NK-92 treated with Interleukin-12 subunit alpha and Interleukin-12 subunit beta, amount 100 ng/mL, for 24 hours (cell line): ENCODE results near the gene DDI2.
"Not testable (repeated sequence)": the region's sequence is repeated elsewhere in the genome, so short reads cannot be mapped to it uniquely, and the experiment has no call there.

Source experiments
- DNase-seq: peaks from one replicate; lab custom pipeline; 2025; lab: John Stamatoyannopoulos, UW

Gene DDI2

GRCh38 chr1:15678578-15678977, 61.3 kb downstream of the DDI2 start:
- no peak for DNase-seq

DNA sequence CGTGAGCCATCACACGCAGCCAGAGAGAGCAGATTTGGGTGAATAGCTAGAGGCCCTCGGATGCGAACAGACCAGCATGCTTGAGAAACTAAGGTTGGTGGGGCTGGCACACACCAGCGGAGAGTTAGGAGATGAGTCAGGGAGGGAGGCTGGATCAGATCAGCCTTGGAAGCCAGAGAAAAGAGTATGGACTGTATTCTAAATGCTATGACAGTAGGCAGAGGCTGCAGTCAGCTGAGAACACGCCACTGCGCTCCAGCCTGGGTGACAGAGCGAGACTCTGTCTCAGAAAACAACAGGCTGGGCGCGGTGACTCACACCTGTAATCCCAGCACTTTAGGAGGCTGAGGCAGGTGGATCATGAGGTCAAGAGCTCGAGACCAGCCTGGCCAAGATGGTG, 62.9 kb downstream of the DDI2 start:
- no peak for DNase-seq

DNA sequence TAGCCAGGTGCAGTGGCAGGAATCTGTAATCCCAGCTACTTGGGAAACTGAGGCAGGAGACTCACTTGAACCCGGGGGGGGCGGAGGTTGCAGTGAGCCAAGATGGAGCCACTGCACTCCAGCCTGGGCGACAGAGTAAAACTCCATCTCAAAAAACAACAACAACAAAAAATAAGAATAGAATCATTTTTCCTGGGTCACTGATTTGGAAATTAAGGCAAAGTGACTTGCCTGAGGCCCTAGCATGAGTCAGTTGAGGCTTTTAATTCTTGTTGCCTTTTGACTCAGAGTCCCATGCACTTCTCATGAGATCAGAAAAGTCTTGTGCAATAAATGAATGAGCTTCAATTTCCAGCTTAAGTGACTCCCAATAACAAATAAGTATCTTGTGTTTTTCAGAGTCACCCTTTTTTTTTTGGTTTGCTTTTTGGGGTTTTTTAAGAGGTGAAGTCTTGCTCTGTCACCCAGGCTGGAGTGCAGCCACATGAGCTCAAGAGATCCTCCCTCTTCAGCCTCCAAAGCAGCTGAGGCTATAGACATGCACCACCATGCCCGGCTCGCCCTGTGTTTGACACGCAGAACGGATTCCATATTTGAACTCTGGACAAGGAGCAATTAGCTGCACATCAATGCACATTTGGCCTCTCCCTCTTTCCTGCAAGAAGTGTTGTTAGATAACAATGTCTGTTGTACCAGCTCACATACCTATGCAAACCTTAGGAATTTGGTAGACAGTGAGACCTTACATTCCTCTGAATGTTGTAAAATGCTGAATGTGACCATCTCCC, 63.5 kb downstream of the DDI2 start:
- no peak for DNase-seq

DNA sequence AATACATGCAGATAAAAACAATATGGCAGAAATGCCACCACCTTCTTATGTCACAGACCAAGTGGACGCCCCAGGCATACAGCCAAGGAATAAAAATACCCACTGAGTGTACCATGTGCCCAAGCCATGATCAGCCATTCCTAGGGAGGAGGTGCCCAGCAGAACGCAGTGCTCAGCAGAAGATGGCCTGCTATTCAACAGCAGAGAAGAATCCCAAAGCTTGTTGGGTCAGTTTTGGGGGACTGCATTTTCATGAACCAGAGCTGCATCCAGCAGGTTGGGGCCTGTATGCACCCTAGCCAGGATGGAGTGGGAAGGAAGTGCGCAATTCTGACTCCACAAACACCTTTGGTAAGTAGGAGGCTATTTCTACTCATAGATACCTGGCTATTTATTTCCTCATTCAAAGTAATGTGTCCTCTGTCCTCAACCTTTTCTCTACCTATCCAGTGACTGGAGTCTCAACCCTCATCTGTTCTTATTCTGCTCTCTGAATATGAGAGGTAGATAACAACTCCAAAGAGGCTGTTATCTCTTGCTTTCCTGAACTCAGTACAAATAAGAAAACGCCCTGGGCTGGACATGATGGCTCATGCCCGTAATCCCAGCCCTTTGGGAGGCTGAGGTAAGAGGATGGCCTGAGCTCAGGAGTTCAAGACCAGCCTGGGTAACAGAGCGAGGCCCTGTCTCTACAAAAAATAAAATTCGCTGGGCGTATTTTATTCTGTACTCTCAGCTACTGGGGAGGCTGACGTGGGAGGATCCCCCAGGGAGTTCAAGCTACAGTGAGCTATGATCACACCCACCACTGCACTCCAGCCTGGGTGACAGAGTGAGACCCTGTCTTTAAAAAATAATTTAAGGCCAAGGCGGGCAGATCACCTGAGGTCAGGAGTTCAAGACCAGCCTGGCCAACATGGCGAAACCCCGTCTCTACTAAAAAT, 64.4 kb downstream of the DDI2 start:
- DNase-seq: no peak

DNA sequence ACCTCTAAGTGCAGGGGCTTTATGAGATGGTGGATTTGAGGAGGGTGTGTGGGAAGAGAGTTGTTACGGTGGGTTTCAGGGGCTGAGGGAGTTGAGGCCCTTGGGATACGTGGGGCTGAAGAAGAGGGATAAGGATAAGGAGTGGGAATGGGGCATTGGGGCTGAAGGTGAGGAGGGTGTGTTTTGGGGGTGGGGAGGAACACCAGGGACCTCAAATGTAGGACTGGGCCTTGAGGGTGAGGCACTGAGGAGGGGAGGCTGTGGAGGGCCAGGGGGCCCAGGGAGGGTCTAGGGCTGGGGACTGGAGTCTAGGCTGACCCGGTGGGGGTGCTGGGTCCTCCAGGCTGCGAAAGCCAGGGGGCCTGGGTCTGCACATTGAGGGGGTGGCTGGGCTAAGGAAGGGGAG, 65.7 kb downstream of the DDI2 start:
- DNase-seq: no peak

GRCh38 chr1:15683345-15684039, 66.2 kb downstream of the DDI2 start:
- no peak for DNase-seq

DNA sequence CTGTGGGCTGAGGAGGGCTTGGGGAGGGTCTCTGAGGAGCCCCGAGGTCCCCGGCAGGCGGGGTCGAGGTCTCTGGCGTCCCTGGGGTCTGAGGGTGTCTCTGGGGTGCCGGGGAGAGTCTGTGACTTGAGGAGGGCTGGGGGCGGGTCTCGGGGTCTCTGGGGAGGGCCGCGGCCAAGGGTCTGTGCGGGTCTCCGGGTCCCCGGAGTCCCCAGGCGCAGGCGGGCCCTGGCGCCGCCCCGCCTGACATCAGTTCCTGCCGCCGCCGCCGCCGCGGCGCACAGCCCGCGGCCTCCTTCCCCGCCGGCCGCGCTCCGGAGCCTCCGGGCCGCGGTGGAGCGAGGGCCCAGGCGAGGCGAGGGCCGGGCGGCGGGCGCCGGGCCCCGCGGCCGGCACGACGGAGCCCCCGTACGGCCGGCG, 66.8 kb downstream of the DDI2 start, which contains the start of gene PLEKHM2:
TSS of gene PLEKHM2 (plus strand) at position 279 of the 420 bp plus-strand sequence. CDS start 239 bp downstream, outside the sequence.
- DNase-seq: no peak

DNA sequence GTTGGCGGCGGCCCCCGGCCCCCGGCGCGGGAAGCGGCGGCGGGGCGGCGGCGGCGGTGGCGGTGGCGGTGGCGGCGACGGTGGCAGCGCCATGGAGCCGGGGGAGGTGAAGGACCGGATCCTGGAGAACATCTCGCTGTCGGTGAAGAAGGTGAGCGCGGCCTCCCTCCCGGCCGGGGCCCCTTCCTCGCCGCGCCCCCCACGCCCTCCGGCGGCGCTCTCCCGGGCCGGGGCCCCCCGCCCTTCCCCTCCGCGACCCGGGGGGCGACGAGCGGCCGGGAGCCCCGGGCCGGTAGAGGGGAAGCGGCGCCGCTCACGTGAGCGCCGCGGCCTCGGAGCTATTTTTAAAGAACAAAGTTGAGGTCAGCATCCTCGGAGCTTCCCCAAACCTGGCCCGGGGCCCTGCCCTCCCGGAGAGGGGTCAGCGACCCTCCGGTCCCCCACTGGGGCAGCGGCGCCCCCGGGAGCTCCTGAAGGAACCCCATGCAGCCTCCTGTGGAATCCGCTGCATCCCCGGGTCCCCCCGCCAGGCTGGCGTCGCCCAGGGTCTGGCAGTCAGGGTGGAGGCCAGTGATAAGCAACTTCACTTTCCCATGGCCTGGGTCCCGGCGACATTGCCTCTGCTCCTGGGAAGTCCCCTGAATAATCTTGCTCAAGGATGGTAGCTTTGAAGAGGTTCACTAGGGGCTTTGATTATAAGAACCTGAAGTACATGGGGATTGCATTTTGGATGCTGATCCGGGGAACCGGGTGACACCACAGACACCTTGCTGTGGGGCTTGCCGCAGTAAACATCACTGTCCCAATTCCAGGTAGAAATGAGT, 67.4 kb downstream of the DDI2 start:
- DNase-seq: peak; percentile 29

DNA sequence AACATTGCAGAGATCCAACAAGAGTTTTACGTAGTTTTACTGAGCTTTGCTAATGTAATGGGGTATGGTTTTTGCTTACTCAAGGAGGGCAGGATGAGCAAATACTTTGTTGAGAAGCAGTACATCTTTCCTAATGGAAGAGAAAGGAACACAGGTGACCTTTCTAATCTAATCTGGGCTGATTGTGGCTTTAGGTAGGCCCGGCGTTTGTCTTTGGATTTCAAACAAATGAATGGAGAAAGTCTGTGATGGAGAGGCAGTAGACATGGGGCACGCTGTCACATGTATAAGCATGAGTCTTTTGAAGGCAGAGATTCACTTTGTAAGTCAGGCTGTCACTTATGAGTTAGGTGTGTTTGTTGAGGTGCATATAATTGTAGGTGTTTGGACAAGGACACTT, 68.6 kb downstream of the DDI2 start:
- no peak for DNase-seq

DNA sequence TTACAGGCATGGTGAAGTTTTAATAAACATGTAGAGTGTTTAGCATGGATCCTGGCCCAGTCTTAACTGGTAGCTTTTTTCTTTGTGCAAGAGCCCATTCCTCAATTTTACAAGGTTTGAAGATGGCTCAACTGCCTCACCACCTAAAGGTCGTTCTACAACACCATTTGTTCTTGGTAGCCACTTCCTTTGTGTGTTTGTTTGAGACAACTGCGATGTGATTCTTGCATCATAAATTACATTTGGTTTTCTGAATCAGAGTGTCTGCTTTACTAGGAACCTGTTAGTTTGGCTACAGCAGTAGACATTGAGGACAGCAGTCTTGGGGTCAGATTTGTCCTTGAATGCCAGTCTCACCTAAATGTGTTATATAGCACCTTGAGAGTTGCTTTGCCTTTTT, 70.2 kb downstream of the DDI2 start:
- DNase-seq: no peak

GRCh38 chr1:15690317-15690716, 73.1 kb downstream of the DDI2 start:
- DNase-seq: no peak

- no peak for DNase-seq
Measured at GRCh38 chr1:15691434-15692032, 74.3 kb downstream of the DDI2 start.

GRCh38 chr1:15692121-15692682, 74.9 kb downstream of the DDI2 start:
- no peak for DNase-seq

- DNase-seq: no peak
Measured at GRCh38 chr1:15693371-15693770, 76.1 kb downstream of the DDI2 start.

GRCh38 chr1:15696956-15697521, 79.8 kb downstream of the DDI2 start:
- no peak for DNase-seq

DNA sequence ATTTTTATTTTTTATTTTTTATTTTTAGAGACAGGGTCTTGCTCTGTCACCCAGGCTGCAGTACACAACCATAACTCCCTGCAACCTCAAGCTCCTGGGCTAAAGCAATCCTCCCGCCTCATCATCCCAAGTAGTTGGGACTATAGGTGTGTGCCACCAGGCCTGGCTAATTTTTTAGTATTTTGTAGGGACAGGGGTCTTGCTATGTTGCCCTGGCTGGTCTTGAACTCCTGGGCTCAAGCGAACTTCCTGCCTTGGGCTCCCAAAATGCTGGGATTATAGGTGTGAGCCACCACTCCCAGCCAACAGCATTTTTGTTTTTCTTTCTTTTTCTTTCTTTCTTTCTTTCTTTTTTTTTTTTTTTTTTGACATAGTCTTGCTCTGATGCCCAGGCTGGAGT, 80.9 kb downstream of the DDI2 start:
- DNase-seq: no peak

DNA sequence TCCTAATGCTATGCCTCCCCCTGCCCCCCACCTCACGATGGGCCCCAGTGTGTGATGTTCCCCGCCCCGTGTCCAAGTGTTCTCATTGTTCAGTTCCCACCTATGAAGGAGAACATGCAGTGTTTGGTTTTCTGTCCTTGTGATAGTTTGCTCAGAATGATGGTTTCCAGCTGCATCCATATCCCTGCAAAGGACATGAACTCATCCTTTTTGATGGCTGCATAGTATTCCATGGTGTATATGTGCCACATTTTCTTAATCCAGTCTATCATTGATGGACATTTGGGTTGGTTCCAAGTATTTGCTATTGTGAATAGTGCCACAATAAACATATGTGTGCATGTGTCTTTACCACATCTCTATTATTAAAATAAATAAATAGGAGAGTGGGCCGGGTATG, 82.1 kb downstream of the DDI2 start:
- DNase-seq: not testable (repeated sequence)

GRCh38 chr1:15700508-15700907, 83.2 kb downstream of the DDI2 start:
- DNase-seq: no peak

GRCh38 chr1:15701784-15702183, 84.5 kb downstream of the DDI2 start:
- DNase-seq: no peak
